GM12878 (cell line): Measurements from ENCODE around the gene DMAC2. TPM values are rescaled to one million over a fixed set of nuclear protein-coding genes. Genes with fewer than 3 reads are reported as not detected.

Experiments
- ATAC-seq: fragments of 200-7000 bp; cut with Tn5 transposase; 3 replicates; pipeline ENCODE4 v1.9.1; 2020; ENCODE audit warnings: mild to moderate bottlenecking, moderate library complexity
- BruUV-seq: library from RNA; stranded (reverse); fragments of 400-500 nt; replicated peaks from 2 replicates; lab custom pipeline; 2021; lab: Mats Ljungman, UMichigan
- CTCF ChIA-PET: fragments of 300-600 bp; sonication (Branson Sonifier 250); formaldehyde crosslinking; extraction: SDS; loops from one replicate; lab custom pipeline; 2021; ENCODE audit warnings: inconsistent platforms; lab: Yijun Ruan, JAX
- POLR2A ChIA-PET: fragments of 350-600 bp; formaldehyde crosslinking; extraction: SDS; loops from one replicate; lab custom pipeline; 2021; ENCODE audit warnings: inconsistent platforms; lab: Charles Lee
- RAD21 ChIA-PET: fragments of 300-600 bp; sonication (Branson Sonifier 250); formaldehyde crosslinking; loops from one replicate; lab custom pipeline; 2023; ENCODE audit warnings: antibody characterized with exemption; ENCODE audit not compliant: unreplicated experiment; lab: Charles Lee
- SMC1A ChIA-PET: fragments of 300-600 bp; sonication (Branson Sonifier 250); formaldehyde crosslinking; loops from one replicate; lab custom pipeline; 2023; ENCODE audit not compliant: unreplicated experiment, uncharacterized antibody; lab: Charles Lee
- DNase-seq: peaks from one replicate; pipeline ENCODE4 v3.0.0-alpha.2; 2011; ENCODE audit warnings: low read depth, low spot score
- FAIRE-seq: peaks from 3 replicates; lab custom pipeline; 2011; peaks lifted over from hg19 to GRCh38; lab: Jason Lieb, UNC
- H2AFZ ChIP-seq: 2 replicates; pipeline ENCODE4 v1.6.0; 2011; ENCODE audit warnings: low read depth, low read length, control low read depth; ENCODE audit not compliant: control insufficient read depth
- H3K27ac ChIP-seq: 2 replicates; pipeline ENCODE4 v1.5.1; 2011; ENCODE audit warnings: control low read depth; ENCODE audit not compliant: control insufficient read depth, insufficient read depth
- H3K27me3 ChIP-seq, 2 experiments: replicated peaks in 1 of 2; 2 replicates each; pipeline versions ENCODE4 v1.6.0 to v1.6.1; 2011; ENCODE audit warnings: low read length in 1 of 2; ENCODE audit not compliant: control insufficient read depth in 2 of 2, insufficient read depth in 2 of 2
- H3K36me3 ChIP-seq, 2 experiments: 2 replicates each; pipeline ENCODE4 v1.5.1; 2011; ENCODE audit warnings: low read length in 1 of 2; ENCODE audit not compliant: control insufficient read depth in 2 of 2, insufficient read depth in 2 of 2
- H3K4me1 ChIP-seq: 2 replicates; pipeline ENCODE4 v1.6.1; 2011; ENCODE audit warnings: mild to moderate bottlenecking, low read length, moderate library complexity, mixed read lengths; ENCODE audit not compliant: control insufficient read depth, insufficient read depth
- H3K4me2 ChIP-seq: 2 replicates; pipeline ENCODE4 v1.6.0; 2011; ENCODE audit warnings: control low read depth; ENCODE audit not compliant: control insufficient read depth, insufficient read depth
- H3K4me3 ChIP-seq: fragments of 200-600 bp; sonication (generic); 2 replicates; pipeline ENCODE4 v1.5.1; 2016
- H3K79me2 ChIP-seq: 2 replicates; pipeline ENCODE4 v1.6.0; 2011; ENCODE audit warnings: low read length; ENCODE audit not compliant: control insufficient read depth, insufficient read depth
- H3K9ac ChIP-seq: 2 replicates; pipeline ENCODE4 v1.8.0; 2011; ENCODE audit warnings: low read length, control low read depth, mixed read lengths; ENCODE audit not compliant: control insufficient read depth, insufficient read depth
- H3K9me3 ChIP-seq: replicated peaks from 3 replicates; pipeline ENCODE4 v1.5.1; 2011; ENCODE audit warnings: mild to moderate bottlenecking, low read length; ENCODE audit not compliant: control insufficient read depth, insufficient read depth
- H4K20me1 ChIP-seq: 2 replicates; pipeline ENCODE4 v1.6.0; 2011; ENCODE audit not compliant: control insufficient read depth, insufficient read depth
- DPF2 ChIP-seq: fragments of 450-650 bp; IDR thresholded peaks from 2 replicates; pipeline ENCODE4 v1.6.1; 2017; ENCODE audit warnings: mild to moderate bottlenecking
- EP300 ChIP-seq, 2 experiments: fragments of 150-350 bp in 1 of 2; IDR thresholded peaks; 2 replicates each; pipeline ENCODE4 v1.6.1; 2011 to 2012; ENCODE audit warnings: low read depth in 2 of 2, low read length in 2 of 2, borderline replicate concordance in 1 of 2, improper control_type of control experiment in 1 of 2, inconsistent platforms in 1 of 2; ENCODE audit not compliant: control insufficient read depth in 1 of 2
- ETV6 ChIP-seq, 2 experiments: fragments of 450-650 bp in 1 of 2; IDR thresholded peaks in 1 of 2; conservative IDR thresholded peaks in 1 of 2; 2 replicates each; pipeline ENCODE4 v1.6.1; 2014; ENCODE audit warnings: antibody characterized with exemption in 1 of 2, borderline replicate concordance in 1 of 2, low read depth in 1 of 2, mild to moderate bottlenecking in 1 of 2, moderate library complexity in 1 of 2
- HDAC6 ChIP-seq: fragments of 200-600 bp; sonication (generic); IDR thresholded peaks from one replicate; pipeline ENCODE4 v1.8.0; 2017; ENCODE audit warnings: antibody characterized with exemption; ENCODE audit not compliant: unreplicated experiment
- KAT2A ChIP-seq: conservative IDR thresholded peaks from 2 replicates; pipeline ENCODE4 v1.6.1; 2011; ENCODE audit warnings: low read depth, low read length; ENCODE audit not compliant: control insufficient read depth
- MEF2B ChIP-seq: fragments of 450-650 bp; IDR thresholded peaks from 2 replicates; pipeline ENCODE4 v1.6.1; 2018; ENCODE audit warnings: mild to moderate bottlenecking, moderate library complexity; ENCODE audit not compliant: partially characterized antibody, poor library complexity, severe bottlenecking
- MXI1 ChIP-seq: fragments of 150-350 bp; IDR thresholded peaks from 2 replicates; pipeline ENCODE4 v1.6.1; 2011; ENCODE audit warnings: low read depth, mild to moderate bottlenecking, inconsistent platforms, low read length, improper control_type of control experiment
- NR2C2 ChIP-seq: IDR thresholded peaks from 2 replicates; pipeline ENCODE4 v1.6.1; 2011; ENCODE audit warnings: borderline replicate concordance, low read depth; ENCODE audit not compliant: control insufficient read depth, insufficient read length
- POLR2A ChIP-seq: IDR thresholded peaks from 2 replicates; pipeline ENCODE4 v1.6.1; 2011; ENCODE audit warnings: low read depth, mild to moderate bottlenecking, low read length
- RB1 ChIP-seq: fragments of 450-650 bp; formaldehyde crosslinking; IDR thresholded peaks from 2 replicates; pipeline ENCODE4 v1.6.1; 2017; ENCODE audit warnings: mild to moderate bottlenecking, borderline replicate concordance
- SIX5 ChIP-seq: IDR thresholded peaks from 2 replicates; pipeline ENCODE4 v1.6.1; 2011; ENCODE audit warnings: mild to moderate bottlenecking, low read depth, low read length, moderate library complexity; ENCODE audit not compliant: severe bottlenecking
- SMC3 ChIP-seq: IDR thresholded peaks from 2 replicates; pipeline ENCODE4 v1.6.1; 2011; ENCODE audit warnings: low read length, improper control_type of control experiment, borderline replicate concordance
- STAT3 ChIP-seq: IDR thresholded peaks from 2 replicates; pipeline ENCODE4 v1.6.1; 2011; ENCODE audit warnings: low read depth, low read length, improper control_type of control experiment
- WRNIP1 ChIP-seq: IDR thresholded peaks from 2 replicates; pipeline ENCODE4 v1.6.1; 2011; ENCODE audit warnings: low read depth, low read length, improper control_type of control experiment, borderline replicate concordance
- ZNF384 ChIP-seq: IDR thresholded peaks from 2 replicates; pipeline ENCODE4 v1.6.1; 2012; ENCODE audit warnings: low read depth, mild to moderate bottlenecking, low read length, improper control_type of control experiment, borderline replicate concordance
- WGBS: methylation state at CpG from one replicate; pipeline ENCODE4 v1.1.6; 2016; ENCODE audit warnings: low lambda C conversion rate; ENCODE audit not compliant: insufficient replicate concordance, insufficient coverage; ENCODE audit errors: missing lambda C conversion rate; 5-methylcytosine and 5-hydroxymethylcytosine counted together
- in situ Hi-C: fragments of 300-500 bp; cut with MboI; formaldehyde crosslinking; loops from 9 replicates; pipeline ENCODE4 v1.14.3; 2018; ENCODE audit warnings: mixed read lengths
- intact Hi-C: fragments of 100-400 bp; cut with micrococcal nuclease; formaldehyde crosslinking; loops from one replicate; pipeline ENCODE4 v1.14.2; 2022; ENCODE audit not compliant: unreplicated experiment
- polyA plus RNA-seq, 11 experiments: library from polyadenylated mRNA; depleted of rRNA in 4 of 11; unstranded in 6 of 11; stranded (reverse) in 5 of 11; fragments of >200 nt; fragmentation: Nextera tagmentation in 4 of 11; fragmentation: Illumina TruSeq in 1 of 11; extraction: Ambion mirVana in 4 of 11; extraction: Trizol in 1 of 11; gene quantifications; 1 replicate in 1 of 11; 2 replicates in 10 of 11; pipeline versions ENCODE4 v1.2.1 to v1.2.3, GENCODE V29; 2011 to 2016; ENCODE audit warnings: inconsistent platforms in 2 of 11, missing spikeins in 2 of 11, low read depth in 1 of 11
- total RNA-seq, 4 experiments: library from RNA; depleted of rRNA in 3 of 4; stranded (reverse); fragments of >200 nt in 3 of 4; fragmentation: Illumina TruSeq in 1 of 4; extraction: Trizol in 1 of 4; gene quantifications; 2 replicates each; pipeline versions ENCODE4 v1.2.1 to v1.2.3, GENCODE V29; 2013 to 2021
- TF ChIP-seq, protein P1 (sequence below), 3 experiments: IDR thresholded peaks in 2 of 3; conservative IDR thresholded peaks in 1 of 3; 2 replicates each; pipeline ENCODE4 v1.5.1; 2011; ENCODE audit warnings: low read depth in 3 of 3, low read length in 3 of 3, mild to moderate bottlenecking in 3 of 3, control low read depth in 2 of 3, moderate library complexity in 2 of 3, inconsistent platforms in 1 of 3, mixed read lengths in 1 of 3; ENCODE audit not compliant: control insufficient read depth in 2 of 3, insufficient read depth in 1 of 3; ENCODE audit errors: extremely low read depth in 1 of 3
- TF ChIP-seq, protein P2 (sequence below): fragments of 450-650 bp; IDR thresholded peaks from 2 replicates; pipeline ENCODE4 v1.6.1; 2016; ENCODE audit warnings: mild to moderate bottlenecking, moderate library complexity, borderline replicate concordance
- TF ChIP-seq, protein P3 (sequence below): IDR thresholded peaks from 2 replicates; pipeline ENCODE4 v1.6.1; 2012; ENCODE audit warnings: low read depth, low read length, improper control_type of control experiment

Gene DMAC2
- total and polyA plus RNA-seq, 10 of the 15 experiments (the other 5 are each of a cell fraction or from before 2014, with no cell fraction given): 10.8 to 57.2 (median 42.7) TPM

DNA sequence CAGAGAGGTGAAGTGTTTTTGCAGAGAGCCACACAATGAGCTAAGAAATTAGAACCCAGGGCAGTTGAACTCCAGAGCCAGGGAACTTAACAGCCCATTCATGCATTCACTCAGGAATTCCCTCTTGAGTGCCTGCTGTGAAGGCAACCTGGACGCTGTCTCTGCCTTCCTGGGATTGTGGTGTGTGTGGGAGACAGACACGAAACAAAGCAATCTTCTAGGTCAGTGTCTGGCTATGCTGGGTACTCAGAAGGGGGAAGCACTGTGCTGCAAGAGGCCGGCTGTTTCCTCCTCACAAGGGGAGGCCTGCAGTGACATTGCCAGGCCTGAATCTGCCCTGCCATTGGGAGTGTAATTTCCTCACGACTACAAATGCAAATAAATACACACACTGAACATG, 32.4 kb downstream of the DMAC2 start:
- Histone ChIP-seq H3K4me2 (no peak overlapping the region), H3K9ac (no peak overlapping the region), H3K4me1 (peaks cover 18% of the 10 kb centered on the region), H3K27me3 (no peaks in the 10 kb centered on the region), H3K9me3 (no peaks in the 10 kb centered on the region), H3K4me3 (no peak overlapping the region), H3K79me2 (peaks cover 5% of the 10 kb centered on the region), H3K27ac (no peak overlapping the region), H4K20me1 (no peaks in the 10 kb centered on the region), H3K36me3 (peaks cover 0 to 3% of the 10 kb centered on the region in 2 experiments; a peak in 3 of 4 replicates), H2AFZ (no peak overlapping the region)
- RAD21 ChIA-PET: no interaction called here
- FAIRE-seq: no peak
- in situ Hi-C loops (no loop called here), intact Hi-C loops (no loop called here)
- no peak for DNase-seq
- no peak; the same call in 2 of the 3 replicates for ATAC-seq
- BruUV-seq: no TSS peak
- SMC1A ChIA-PET: interaction anchor here (1.9 kb wide), 2 partner anchors 9 to 41 kb away, joined by 5 to 6 read pairs; no protein-coding TSS in a partner anchor
- 95% methylated on average over 4 of the region's 4 CpGs for WGBS
- CTCF ChIA-PET: interaction anchor here (0.7 to 1.4 kb wide), 3 partner anchors 14 to 42 kb away, joined by 3 to 6 read pairs (median 4); no protein-coding TSS in a partner anchor
- TF ChIP-seq EP300 (IDR thresholded peaks at IDR 0.05; ENCODE audit: borderline replicate concordance in 1 of 2, control insufficient read depth in 1 of 2, low read depth in 2 of 2, low read length in 2 of 2): no peak
- TF ChIP-seq HDAC6: no peak
- TF ChIP-seq WRNIP1: no peak
- TF ChIP-seq MXI1: no peak
- TF ChIP-seq KAT2A: no peak
- no peak for TF ChIP-seq POLR2A
- no peak for TF ChIP-seq DPF2
- TF ChIP-seq, protein P1, sequence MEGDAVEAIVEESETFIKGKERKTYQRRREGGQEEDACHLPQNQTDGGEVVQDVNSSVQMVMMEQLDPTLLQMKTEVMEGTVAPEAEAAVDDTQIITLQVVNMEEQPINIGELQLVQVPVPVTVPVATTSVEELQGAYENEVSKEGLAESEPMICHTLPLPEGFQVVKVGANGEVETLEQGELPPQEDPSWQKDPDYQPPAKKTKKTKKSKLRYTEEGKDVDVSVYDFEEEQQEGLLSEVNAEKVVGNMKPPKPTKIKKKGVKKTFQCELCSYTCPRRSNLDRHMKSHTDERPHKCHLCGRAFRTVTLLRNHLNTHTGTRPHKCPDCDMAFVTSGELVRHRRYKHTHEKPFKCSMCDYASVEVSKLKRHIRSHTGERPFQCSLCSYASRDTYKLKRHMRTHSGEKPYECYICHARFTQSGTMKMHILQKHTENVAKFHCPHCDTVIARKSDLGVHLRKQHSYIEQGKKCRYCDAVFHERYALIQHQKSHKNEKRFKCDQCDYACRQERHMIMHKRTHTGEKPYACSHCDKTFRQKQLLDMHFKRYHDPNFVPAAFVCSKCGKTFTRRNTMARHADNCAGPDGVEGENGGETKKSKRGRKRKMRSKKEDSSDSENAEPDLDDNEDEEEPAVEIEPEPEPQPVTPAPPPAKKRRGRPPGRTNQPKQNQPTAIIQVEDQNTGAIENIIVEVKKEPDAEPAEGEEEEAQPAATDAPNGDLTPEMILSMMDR (IDR thresholded peaks at IDR 0.05 in 2 of 3, conservative IDR thresholded peaks at IDR 0.05 in 1 of 3; ENCODE audit: control insufficient read depth in 2 of 3, extremely low read depth in 1 of 3, insufficient read depth in 1 of 3, low read depth in 3 of 3, low read length in 3 of 3): no peak
- TF ChIP-seq ZNF384: no peak
- no peak for TF ChIP-seq MEF2B
- no peak for TF ChIP-seq STAT3
- no peak for TF ChIP-seq SIX5
- TF ChIP-seq NR2C2: no peak
- no peak for TF ChIP-seq SMC3
- TF ChIP-seq RB1: no peak
- TF ChIP-seq, protein P2, sequence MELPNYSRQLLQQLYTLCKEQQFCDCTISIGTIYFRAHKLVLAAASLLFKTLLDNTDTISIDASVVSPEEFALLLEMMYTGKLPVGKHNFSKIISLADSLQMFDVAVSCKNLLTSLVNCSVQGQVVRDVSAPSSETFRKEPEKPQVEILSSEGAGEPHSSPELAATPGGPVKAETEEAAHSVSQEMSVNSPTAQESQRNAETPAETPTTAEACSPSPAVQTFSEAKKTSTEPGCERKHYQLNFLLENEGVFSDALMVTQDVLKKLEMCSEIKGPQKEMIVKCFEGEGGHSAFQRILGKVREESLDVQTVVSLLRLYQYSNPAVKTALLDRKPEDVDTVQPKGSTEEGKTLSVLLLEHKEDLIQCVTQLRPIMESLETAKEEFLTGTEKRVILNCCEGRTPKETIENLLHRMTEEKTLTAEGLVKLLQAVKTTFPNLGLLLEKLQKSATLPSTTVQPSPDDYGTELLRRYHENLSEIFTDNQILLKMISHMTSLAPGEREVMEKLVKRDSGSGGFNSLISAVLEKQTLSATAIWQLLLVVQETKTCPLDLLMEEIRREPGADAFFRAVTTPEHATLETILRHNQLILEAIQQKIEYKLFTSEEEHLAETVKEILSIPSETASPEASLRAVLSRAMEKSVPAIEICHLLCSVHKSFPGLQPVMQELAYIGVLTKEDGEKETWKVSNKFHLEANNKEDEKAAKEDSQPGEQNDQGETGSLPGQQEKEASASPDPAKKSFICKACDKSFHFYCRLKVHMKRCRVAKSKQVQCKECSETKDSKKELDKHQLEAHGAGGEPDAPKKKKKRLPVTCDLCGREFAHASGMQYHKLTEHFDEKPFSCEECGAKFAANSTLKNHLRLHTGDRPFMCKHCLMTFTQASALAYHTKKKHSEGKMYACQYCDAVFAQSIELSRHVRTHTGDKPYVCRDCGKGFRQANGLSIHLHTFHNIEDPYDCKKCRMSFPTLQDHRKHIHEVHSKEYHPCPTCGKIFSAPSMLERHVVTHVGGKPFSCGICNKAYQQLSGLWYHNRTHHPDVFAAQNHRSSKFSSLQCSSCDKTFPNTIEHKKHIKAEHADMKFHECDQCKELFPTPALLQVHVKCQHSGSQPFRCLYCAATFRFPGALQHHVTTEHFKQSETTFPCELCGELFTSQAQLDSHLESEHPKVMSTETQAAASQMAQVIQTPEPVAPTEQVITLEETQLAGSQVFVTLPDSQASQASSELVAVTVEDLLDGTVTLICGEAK: no peak
- TF ChIP-seq, protein P3, sequence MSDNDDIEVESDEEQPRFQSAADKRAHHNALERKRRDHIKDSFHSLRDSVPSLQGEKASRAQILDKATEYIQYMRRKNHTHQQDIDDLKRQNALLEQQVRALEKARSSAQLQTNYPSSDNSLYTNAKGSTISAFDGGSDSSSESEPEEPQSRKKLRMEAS: no peak
- no peak for TF ChIP-seq ETV6 (conservative IDR thresholded peaks at IDR 0.05 in 1 of 2, IDR thresholded peaks at IDR 0.05 in 1 of 2; ENCODE audit: borderline replicate concordance in 1 of 2, low read depth in 1 of 2)
- POLR2A ChIA-PET: interaction anchor here (1.4 kb wide), 1 partner anchor 21 kb away, joined by 4 read pairs; no protein-coding TSS in a partner anchor
